Esophagus squamous epithelium (tissue), 4 donors: ENCODE measurements around the gene CORO7.

ENCODE experiments used
- POLR2A ChIP-seq, 4 donors: fragments of 450-650 bp; IDR thresholded peaks; one replicate each; pipeline ENCODE4 v1.6.1; 2017; ENCODE audit warnings: antibody characterized with exemption in 4 of 4, mild to moderate bottlenecking in 4 of 4, moderate library complexity in 3 of 4
- TF ChIP-seq, protein P1 (sequence below), 6 experiments: fragments of 450-650 bp in 4 of 6; fragments of 200-600 bp in 2 of 6; sonication (generic) in 2 of 6; IDR thresholded peaks; one replicate each; pipeline ENCODE4 v1.5.1; 2016 to 2019; ENCODE audit warnings: antibody characterized with exemption in 6 of 6, mild to moderate bottlenecking in 4 of 6, moderate library complexity in 4 of 6

DNA sequence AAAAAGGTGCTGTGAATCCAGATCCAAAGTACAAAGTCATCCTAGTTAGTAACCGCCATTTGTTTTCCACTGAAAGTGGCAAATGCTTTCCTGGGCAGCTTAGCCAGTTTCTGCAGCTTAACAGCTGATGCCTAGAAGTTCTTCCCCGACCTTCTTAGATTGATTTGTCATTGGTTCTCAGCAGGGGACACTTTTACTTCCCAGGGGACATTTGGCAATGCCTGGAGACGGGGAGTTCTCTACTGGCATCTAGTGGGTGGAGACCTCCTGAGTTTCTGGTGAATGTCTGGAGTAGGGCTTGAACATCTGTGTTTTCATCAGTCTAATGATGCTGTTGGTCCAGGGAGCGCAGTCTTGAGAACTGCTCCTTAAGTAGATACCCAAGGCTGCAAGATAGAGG lies 16.8 kb upstream of the CORO7 start:
- TF ChIP-seq, protein P1, sequence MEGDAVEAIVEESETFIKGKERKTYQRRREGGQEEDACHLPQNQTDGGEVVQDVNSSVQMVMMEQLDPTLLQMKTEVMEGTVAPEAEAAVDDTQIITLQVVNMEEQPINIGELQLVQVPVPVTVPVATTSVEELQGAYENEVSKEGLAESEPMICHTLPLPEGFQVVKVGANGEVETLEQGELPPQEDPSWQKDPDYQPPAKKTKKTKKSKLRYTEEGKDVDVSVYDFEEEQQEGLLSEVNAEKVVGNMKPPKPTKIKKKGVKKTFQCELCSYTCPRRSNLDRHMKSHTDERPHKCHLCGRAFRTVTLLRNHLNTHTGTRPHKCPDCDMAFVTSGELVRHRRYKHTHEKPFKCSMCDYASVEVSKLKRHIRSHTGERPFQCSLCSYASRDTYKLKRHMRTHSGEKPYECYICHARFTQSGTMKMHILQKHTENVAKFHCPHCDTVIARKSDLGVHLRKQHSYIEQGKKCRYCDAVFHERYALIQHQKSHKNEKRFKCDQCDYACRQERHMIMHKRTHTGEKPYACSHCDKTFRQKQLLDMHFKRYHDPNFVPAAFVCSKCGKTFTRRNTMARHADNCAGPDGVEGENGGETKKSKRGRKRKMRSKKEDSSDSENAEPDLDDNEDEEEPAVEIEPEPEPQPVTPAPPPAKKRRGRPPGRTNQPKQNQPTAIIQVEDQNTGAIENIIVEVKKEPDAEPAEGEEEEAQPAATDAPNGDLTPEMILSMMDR (IDR thresholded peaks at IDR 0.05): no peak
- TF ChIP-seq POLR2A (IDR thresholded peaks at IDR 0.05): no peak
